Thyroid gland (tissue), 4 donors: ENCODE measurements around the gene HRH4.

Experiments used
- POLR2A ChIP-seq, 2 donors: fragments of 450-650 bp; IDR thresholded peaks; one replicate each; pipeline ENCODE4 v1.6.1; 2017; ENCODE audit warnings: antibody characterized with exemption in 2 of 2, mild to moderate bottlenecking in 2 of 2, moderate library complexity in 1 of 2
- TF ChIP-seq, protein P1 (sequence below), 6 experiments: fragments of 200-600 bp in 3 of 6; fragments of 450-650 bp in 3 of 6; sonication (generic) in 3 of 6; IDR thresholded peaks; one replicate each; pipeline ENCODE4 v1.5.1; 2016 to 2019; ENCODE audit warnings: antibody characterized with exemption in 6 of 6, mild to moderate bottlenecking in 2 of 6, inconsistent platforms in 1 of 6, moderate library complexity in 1 of 6

DNA sequence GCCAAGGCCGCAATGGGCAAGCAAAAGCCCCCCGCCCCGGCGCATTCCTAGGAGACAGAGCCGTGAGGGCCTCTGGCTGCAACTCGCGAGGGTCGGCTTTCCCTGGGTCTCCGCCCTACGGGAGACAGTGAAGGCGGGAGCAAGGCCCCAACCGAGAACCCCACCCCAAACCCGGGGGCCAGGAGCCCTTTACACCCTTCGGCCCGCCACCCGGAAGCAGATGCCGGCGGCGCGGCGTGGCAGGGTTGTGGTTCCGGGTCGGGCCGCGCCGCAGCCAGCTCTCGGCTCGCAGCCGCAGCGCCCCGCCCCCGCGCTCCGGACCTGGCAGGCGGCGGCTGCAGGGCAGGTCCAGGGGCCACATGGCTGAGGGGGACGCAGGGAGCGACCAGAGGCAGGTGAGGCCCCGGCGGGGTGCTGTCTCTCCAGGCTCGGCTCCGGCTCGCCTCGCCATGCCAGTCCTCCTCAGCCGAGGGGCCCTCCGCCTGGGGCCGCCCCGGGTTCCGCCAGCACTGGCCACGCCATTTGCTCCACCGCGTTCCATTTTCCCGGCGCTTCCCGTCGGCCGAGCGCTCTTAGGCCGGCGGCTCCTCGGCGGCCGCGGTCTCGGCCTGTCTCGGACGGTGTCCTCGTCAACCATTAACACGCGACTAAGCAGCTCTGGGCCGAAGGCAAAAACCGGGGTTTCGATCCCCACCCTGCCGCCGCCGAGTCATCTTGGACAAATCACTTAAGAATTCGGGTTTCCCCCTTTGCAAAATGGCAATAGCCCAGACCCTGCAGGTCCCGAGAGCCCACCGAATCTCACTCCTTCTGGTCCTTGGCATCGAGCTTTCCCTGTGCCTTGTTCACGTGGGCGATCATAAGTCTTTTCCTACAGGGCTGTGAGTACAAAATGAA is 33.8 kb upstream of the HRH4 start, which contains the start of gene IMPACT:
- TF ChIP-seq, protein P1, sequence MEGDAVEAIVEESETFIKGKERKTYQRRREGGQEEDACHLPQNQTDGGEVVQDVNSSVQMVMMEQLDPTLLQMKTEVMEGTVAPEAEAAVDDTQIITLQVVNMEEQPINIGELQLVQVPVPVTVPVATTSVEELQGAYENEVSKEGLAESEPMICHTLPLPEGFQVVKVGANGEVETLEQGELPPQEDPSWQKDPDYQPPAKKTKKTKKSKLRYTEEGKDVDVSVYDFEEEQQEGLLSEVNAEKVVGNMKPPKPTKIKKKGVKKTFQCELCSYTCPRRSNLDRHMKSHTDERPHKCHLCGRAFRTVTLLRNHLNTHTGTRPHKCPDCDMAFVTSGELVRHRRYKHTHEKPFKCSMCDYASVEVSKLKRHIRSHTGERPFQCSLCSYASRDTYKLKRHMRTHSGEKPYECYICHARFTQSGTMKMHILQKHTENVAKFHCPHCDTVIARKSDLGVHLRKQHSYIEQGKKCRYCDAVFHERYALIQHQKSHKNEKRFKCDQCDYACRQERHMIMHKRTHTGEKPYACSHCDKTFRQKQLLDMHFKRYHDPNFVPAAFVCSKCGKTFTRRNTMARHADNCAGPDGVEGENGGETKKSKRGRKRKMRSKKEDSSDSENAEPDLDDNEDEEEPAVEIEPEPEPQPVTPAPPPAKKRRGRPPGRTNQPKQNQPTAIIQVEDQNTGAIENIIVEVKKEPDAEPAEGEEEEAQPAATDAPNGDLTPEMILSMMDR (IDR thresholded peaks at IDR 0.05): no peak
- peak in 1 of 2 donors; percentile 82 for TF ChIP-seq POLR2A (IDR thresholded peaks at IDR 0.05)
